ENCODE measurements around the gene ZNF438.

DNA sequence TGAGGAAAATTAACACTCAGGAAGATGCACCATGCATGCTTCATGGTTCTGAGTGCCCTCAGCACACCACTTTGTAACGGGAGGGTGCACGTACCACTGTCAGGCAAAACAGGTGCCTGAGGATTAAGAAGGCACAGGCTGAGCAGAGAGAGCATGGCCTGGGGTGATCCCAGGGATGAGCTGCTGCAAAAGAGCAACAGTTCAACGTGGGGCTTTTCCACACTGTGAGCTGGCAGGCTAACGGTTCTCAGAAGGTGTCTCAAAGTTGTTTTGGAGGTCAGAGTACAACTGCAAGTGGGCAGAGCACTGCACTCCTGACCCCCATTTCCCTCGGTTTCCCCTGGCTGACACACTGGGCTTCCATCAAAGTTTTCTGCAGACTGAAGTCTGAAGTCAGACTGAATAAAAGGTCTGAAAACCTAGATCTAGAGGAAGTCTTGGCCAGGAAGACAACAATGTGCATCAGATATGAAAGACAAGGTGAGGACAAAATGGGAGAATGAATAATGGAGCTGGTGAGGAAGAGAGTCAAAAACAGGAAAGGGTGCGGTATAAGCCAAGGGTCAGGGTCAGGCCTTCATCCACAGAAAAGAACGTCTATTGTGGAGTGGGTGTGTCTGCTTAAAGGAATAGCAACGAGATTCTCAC is 20.5 kb downstream of the ZNF438 start:
- TF ChIP-seq, protein P1, sequence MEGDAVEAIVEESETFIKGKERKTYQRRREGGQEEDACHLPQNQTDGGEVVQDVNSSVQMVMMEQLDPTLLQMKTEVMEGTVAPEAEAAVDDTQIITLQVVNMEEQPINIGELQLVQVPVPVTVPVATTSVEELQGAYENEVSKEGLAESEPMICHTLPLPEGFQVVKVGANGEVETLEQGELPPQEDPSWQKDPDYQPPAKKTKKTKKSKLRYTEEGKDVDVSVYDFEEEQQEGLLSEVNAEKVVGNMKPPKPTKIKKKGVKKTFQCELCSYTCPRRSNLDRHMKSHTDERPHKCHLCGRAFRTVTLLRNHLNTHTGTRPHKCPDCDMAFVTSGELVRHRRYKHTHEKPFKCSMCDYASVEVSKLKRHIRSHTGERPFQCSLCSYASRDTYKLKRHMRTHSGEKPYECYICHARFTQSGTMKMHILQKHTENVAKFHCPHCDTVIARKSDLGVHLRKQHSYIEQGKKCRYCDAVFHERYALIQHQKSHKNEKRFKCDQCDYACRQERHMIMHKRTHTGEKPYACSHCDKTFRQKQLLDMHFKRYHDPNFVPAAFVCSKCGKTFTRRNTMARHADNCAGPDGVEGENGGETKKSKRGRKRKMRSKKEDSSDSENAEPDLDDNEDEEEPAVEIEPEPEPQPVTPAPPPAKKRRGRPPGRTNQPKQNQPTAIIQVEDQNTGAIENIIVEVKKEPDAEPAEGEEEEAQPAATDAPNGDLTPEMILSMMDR (conservative IDR thresholded peaks at IDR 0.05 in 1 of 2, IDR thresholded peaks at IDR 0.05 in 1 of 2; ENCODE audit: extremely low read depth in 1 of 2, insufficient read depth in 1 of 2, low read depth in 1 of 2, low read length in 2 of 2): no peak
- no peak for TF ChIP-seq EZH2 (IDR thresholded peaks at IDR 0.05; ENCODE audit: borderline replicate concordance, low read length)
